Adrenal gland (tissue), 5 donors: ENCODE results near the gene COX19.

Experiments used
- POLR2A ChIP-seq, 2 donors: fragments of 450-650 bp; IDR thresholded peaks; one replicate each; pipeline ENCODE4 v1.6.1; 2017; ENCODE audit warnings: antibody characterized with exemption in 2 of 2, mild to moderate bottlenecking in 2 of 2, moderate library complexity in 1 of 2
- TF ChIP-seq, protein P1 (sequence below), 6 experiments: fragments of 450-650 bp in 4 of 6; fragments of 200-600 bp in 2 of 6; sonication (generic) in 1 of 6; IDR thresholded peaks; 1 replicate in 5 of 6; 2 replicates in 1 of 6; pipeline versions ENCODE4 v1.5.1 to v1.8.0; 2016 to 2021; ENCODE audit warnings: antibody characterized with exemption in 6 of 6, mild to moderate bottlenecking in 2 of 6, moderate library complexity in 1 of 6
- donor health status: DM: no; HTN: no; CAD: no.

DNA sequence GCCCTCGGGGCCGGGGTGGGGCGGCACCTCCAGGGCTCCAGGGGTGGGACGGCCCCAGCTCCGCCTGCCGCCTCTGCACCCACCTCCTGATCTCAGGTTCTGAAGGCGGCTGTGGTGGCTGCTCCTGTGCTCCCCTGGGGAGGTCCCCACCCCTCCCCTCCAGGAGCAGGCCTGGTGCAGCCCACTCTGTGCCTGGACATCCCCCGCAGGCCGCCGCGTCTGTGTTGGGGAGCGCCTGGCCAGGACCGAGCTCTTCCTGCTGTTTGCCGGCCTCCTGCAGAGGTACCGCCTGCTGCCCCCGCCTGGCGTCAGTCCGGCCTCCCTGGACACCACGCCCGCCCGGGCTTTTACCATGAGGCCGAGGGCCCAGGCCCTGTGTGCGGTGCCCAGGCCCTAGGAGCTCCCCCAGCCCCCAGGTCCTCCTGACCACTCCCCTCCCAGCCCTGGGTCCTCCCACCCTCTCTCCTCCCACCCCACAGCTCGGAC is 13.1 kb upstream of the COX19 start:
- TF ChIP-seq, protein P1, sequence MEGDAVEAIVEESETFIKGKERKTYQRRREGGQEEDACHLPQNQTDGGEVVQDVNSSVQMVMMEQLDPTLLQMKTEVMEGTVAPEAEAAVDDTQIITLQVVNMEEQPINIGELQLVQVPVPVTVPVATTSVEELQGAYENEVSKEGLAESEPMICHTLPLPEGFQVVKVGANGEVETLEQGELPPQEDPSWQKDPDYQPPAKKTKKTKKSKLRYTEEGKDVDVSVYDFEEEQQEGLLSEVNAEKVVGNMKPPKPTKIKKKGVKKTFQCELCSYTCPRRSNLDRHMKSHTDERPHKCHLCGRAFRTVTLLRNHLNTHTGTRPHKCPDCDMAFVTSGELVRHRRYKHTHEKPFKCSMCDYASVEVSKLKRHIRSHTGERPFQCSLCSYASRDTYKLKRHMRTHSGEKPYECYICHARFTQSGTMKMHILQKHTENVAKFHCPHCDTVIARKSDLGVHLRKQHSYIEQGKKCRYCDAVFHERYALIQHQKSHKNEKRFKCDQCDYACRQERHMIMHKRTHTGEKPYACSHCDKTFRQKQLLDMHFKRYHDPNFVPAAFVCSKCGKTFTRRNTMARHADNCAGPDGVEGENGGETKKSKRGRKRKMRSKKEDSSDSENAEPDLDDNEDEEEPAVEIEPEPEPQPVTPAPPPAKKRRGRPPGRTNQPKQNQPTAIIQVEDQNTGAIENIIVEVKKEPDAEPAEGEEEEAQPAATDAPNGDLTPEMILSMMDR (IDR thresholded peaks at IDR 0.05), result no peak
- no peak for TF ChIP-seq POLR2A (IDR thresholded peaks at IDR 0.05)
